H1 (cell line): ENCODE data around the gene ETV5. TPM values are rescaled to one million over a fixed set of nuclear protein-coding genes. Genes with fewer than 3 reads are reported as not detected.
A peak's percentile ranks its signal among the peaks of the same experiment; 100 is the strongest.

ENCODE experiments used
- CTCF ChIA-PET: fragments of 300-600 bp; sonication (Branson Sonifier 250); formaldehyde crosslinking; loops from one replicate; lab custom pipeline; 2021; ENCODE audit not compliant: partially characterized antibody; lab: Charles Lee
- POLR2A ChIA-PET: fragments of 300-600 bp; sonication (Branson Sonifier 250); formaldehyde crosslinking; loops from one replicate; lab custom pipeline; 2021; ENCODE audit warnings: inconsistent platforms; ENCODE audit not compliant: partially characterized antibody; lab: Charles Lee
- DNase-seq, 2 experiments: peaks; one replicate each; pipeline versions ENCODE4 v3.0.0 to v3.0.0-alpha.2; 2010 to 2022; ENCODE audit warnings: low spot score in 2 of 2, low read depth in 1 of 2, mixed read lengths in 1 of 2
- FAIRE-seq: peaks from 2 replicates; lab custom pipeline; 2011; peaks lifted over from hg19 to GRCh38; lab: Jason Lieb, UNC
- H2AFZ ChIP-seq: 2 replicates; pipeline ENCODE4 v1.8.1; 2012; ENCODE audit warnings: low read length, inconsistent platforms
- H2AK5ac ChIP-seq: 2 replicates; pipeline ENCODE4 v1.6.1; 2013; ENCODE audit warnings: low read depth, low read length
- H2BK120ac ChIP-seq: replicated peaks from 2 replicates; pipeline ENCODE3; 2013; ENCODE audit warnings: low read depth, low read length, inconsistent platforms
- H2BK12ac ChIP-seq: 2 replicates; pipeline ENCODE4 v1.6.1; 2013; ENCODE audit warnings: low read depth, low read length
- H2BK15ac ChIP-seq: 2 replicates; pipeline ENCODE4 v1.6.1; 2013; ENCODE audit warnings: low read length
- H2BK20ac ChIP-seq: 2 replicates; pipeline ENCODE4 v1.6.1; 2013; ENCODE audit warnings: low read length
- H2BK5ac ChIP-seq: 2 replicates; pipeline ENCODE4 v1.6.1; 2013; ENCODE audit warnings: low read depth, low read length
- H3K14ac ChIP-seq: 2 replicates; pipeline ENCODE4 v1.6.1; 2013; ENCODE audit warnings: inconsistent platforms; ENCODE audit not compliant: insufficient read length
- H3K18ac ChIP-seq: 2 replicates; pipeline ENCODE4 v1.6.1; 2013; ENCODE audit warnings: low read length; ENCODE audit errors: extremely low read depth
- H3K23ac ChIP-seq: 2 replicates; pipeline ENCODE4 v1.6.1; 2013; ENCODE audit warnings: inconsistent platforms; ENCODE audit not compliant: insufficient read length
- H3K23me2 ChIP-seq: 2 replicates; pipeline ENCODE4 v1.6.1; 2013; ENCODE audit warnings: low read depth, low read length
- H3K27ac ChIP-seq: 2 replicates; pipeline ENCODE4 v1.6.1; 2011; ENCODE audit warnings: low read depth, low read length, inconsistent platforms
- H3K27me3 ChIP-seq, 4 experiments: replicated peaks in 1 of 4; 1 replicate in 1 of 4; 2 replicates in 3 of 4; pipeline versions ENCODE4 v1.6.1 to v1.8.1; 2011 to 2013; ENCODE audit warnings: low read length in 3 of 4, mild to moderate bottlenecking in 3 of 4, inconsistent platforms in 2 of 4, mixed read lengths in 2 of 4, moderate library complexity in 1 of 4; ENCODE audit not compliant: control insufficient read depth in 3 of 4, insufficient read depth in 3 of 4; ENCODE audit errors: extremely low read depth in 1 of 4
- H3K36me3 ChIP-seq, 4 experiments: 2 replicates each; pipeline versions ENCODE4 v1.6.1 to v1.8.1; 2011 to 2013; ENCODE audit warnings: mild to moderate bottlenecking in 4 of 4, low read length in 3 of 4, moderate library complexity in 2 of 4, control low read depth in 1 of 4, inconsistent platforms in 1 of 4; ENCODE audit not compliant: insufficient read depth in 4 of 4, control insufficient read depth in 2 of 4
- H3K4ac ChIP-seq: replicated peaks from 2 replicates; pipeline ENCODE3; 2013; ENCODE audit warnings: low read length, low read depth, mixed read lengths, inconsistent platforms; ENCODE audit not compliant: insufficient read length
- H3K4me1 ChIP-seq, 4 experiments: replicated peaks in 1 of 4; 1 replicate in 1 of 4; 2 replicates in 3 of 4; pipeline versions ENCODE4 v1.6.1 to v1.8.1; 2011 to 2013; ENCODE audit warnings: low read length in 3 of 4, inconsistent platforms in 2 of 4, mixed read lengths in 1 of 4; ENCODE audit not compliant: insufficient read depth in 4 of 4, control insufficient read depth in 3 of 4
- H3K4me2 ChIP-seq, 2 experiments: 2 replicates each; pipeline versions ENCODE4 v1.6.1 to v1.8.1; 2011 to 2013; ENCODE audit warnings: low read depth in 2 of 2, low read length in 2 of 2, control low read depth in 1 of 2, inconsistent platforms in 1 of 2, mild to moderate bottlenecking in 1 of 2; ENCODE audit not compliant: insufficient read depth in 1 of 2
- H3K4me3 ChIP-seq, 4 experiments: fragments of 200-600, 300-600 bp in 1 of 4; sonication (generic), shearing (Covaris generic), sonication (Bioruptor Twin) in 1 of 4; 2 replicates each; pipeline versions ENCODE4 v1.5.1 to v1.8.1; 2011 to 2016; ENCODE audit warnings: low read length in 4 of 4, low read depth in 3 of 4, control low read depth in 2 of 4, inconsistent platforms in 2 of 4, mild to moderate bottlenecking in 2 of 4, mixed read lengths in 1 of 4, moderate library complexity in 1 of 4; ENCODE audit not compliant: insufficient read depth in 2 of 4; ENCODE audit errors: extremely low read depth in 1 of 4
- H3K56ac ChIP-seq: replicated peaks from 2 replicates; pipeline ENCODE3; 2013; ENCODE audit warnings: low read depth, mild to moderate bottlenecking, mixed read lengths, low read length, inconsistent platforms; ENCODE audit not compliant: insufficient read length
- H3K79me1 ChIP-seq: 2 replicates; pipeline ENCODE4 v1.6.1; 2013; ENCODE audit warnings: low read depth, low read length, control low read depth
- H3K79me2 ChIP-seq, 2 experiments: 2 replicates each; pipeline versions ENCODE4 v1.6.1 to v1.8.1; 2012 to 2013; ENCODE audit warnings: low read length in 2 of 2, mild to moderate bottlenecking in 2 of 2, inconsistent platforms in 1 of 2; ENCODE audit not compliant: insufficient read depth in 2 of 2, control insufficient read depth in 1 of 2
- H3K9ac ChIP-seq, 4 experiments: replicated peaks in 1 of 4; 1 replicate in 1 of 4; 2 replicates in 3 of 4; pipeline versions ENCODE4 v1.6.1 to v1.8.1; 2011 to 2013; ENCODE audit warnings: low read depth in 3 of 4, low read length in 3 of 4, control low read depth in 2 of 4, mild to moderate bottlenecking in 2 of 4, moderate library complexity in 2 of 4, inconsistent platforms in 1 of 4; ENCODE audit errors: extremely low read depth in 1 of 4
- H3K9me3 ChIP-seq, 2 experiments: 2 replicates each; pipeline versions ENCODE4 v1.6.1 to v1.8.1; 2012 to 2013; ENCODE audit warnings: mild to moderate bottlenecking in 2 of 2, moderate library complexity in 2 of 2, control low read depth in 1 of 2, inconsistent platforms in 1 of 2, low read depth in 1 of 2, low read length in 1 of 2, mixed read lengths in 1 of 2; ENCODE audit not compliant: insufficient read depth in 2 of 2
- H4K20me1 ChIP-seq, 2 experiments: replicated peaks in 1 of 2; 2 replicates each; pipeline versions ENCODE3 to v1.8.1; 2011 to 2013; ENCODE audit warnings: inconsistent platforms in 2 of 2, low read length in 2 of 2, mild to moderate bottlenecking in 1 of 2; ENCODE audit not compliant: insufficient read depth in 2 of 2, control insufficient read depth in 1 of 2
- H4K5ac ChIP-seq: 2 replicates; pipeline ENCODE4 v1.6.1; 2013; ENCODE audit warnings: low read length, low read depth, mixed read lengths, inconsistent platforms; ENCODE audit not compliant: insufficient read length
- H4K8ac ChIP-seq: 2 replicates; pipeline ENCODE4 v1.8.0; 2013; ENCODE audit warnings: mild to moderate bottlenecking, moderate library complexity, low read length, inconsistent platforms; ENCODE audit not compliant: insufficient read depth; ENCODE audit errors: extremely low read depth
- H4K91ac ChIP-seq: replicated peaks from 2 replicates; pipeline ENCODE3; 2013; ENCODE audit warnings: low read length, mixed read lengths, inconsistent platforms; ENCODE audit not compliant: insufficient read length
- BCL11A ChIP-seq, 2 experiments: IDR thresholded peaks; one replicate each; pipeline ENCODE4 v1.6.1; 2011; ENCODE audit warnings: low read depth in 2 of 2, low read length in 2 of 2, mild to moderate bottlenecking in 2 of 2
- NRF1 ChIP-seq: IDR thresholded peaks from 2 replicates; pipeline ENCODE4 v1.6.1; 2011; ENCODE audit warnings: mild to moderate bottlenecking, low read depth, low read length, improper control_type of control experiment
- RBBP5 ChIP-seq: IDR thresholded peaks from 2 replicates; pipeline ENCODE4 v1.7.1; 2012; ENCODE audit warnings: low read depth, mild to moderate bottlenecking, inconsistent platforms, low read length, moderate library complexity, borderline replicate concordance
- RXRA ChIP-seq: IDR thresholded peaks from 2 replicates; pipeline ENCODE4 v1.6.1; 2011; ENCODE audit warnings: low read depth, mild to moderate bottlenecking, low read length, moderate library complexity; ENCODE audit not compliant: insufficient read depth
- TBP ChIP-seq: IDR thresholded peaks from 2 replicates; pipeline ENCODE4 v1.6.1; 2011; ENCODE audit warnings: low read depth, low read length, improper control_type of control experiment
- WGBS, 2 experiments: shearing (Covaris generic) in 1 of 2; methylation state at CpG; one replicate each; pipeline versions ENCODE4 v1.1.6 to v1.1.7; 2013 to 2015; ENCODE audit warnings: low lambda C conversion rate in 2 of 2, mixed read lengths in 2 of 2, inconsistent platforms in 1 of 2, low coverage in 1 of 2, missing lambda C conversion rate in 1 of 2; ENCODE audit not compliant: insufficient replicate concordance in 2 of 2, insufficient coverage in 1 of 2, insufficient read length in 1 of 2; ENCODE audit errors: extremely low coverage in 1 of 2, missing lambda C conversion rate in 1 of 2; 5-methylcytosine and 5-hydroxymethylcytosine counted together
- polyA plus RNA-seq, 7 experiments: library from polyadenylated mRNA; depleted of rRNA in 3 of 7; stranded (reverse) in 5 of 7; unstranded in 2 of 7; fragments of >200 nt in 5 of 7; fragments of 200-250 nt in 2 of 7; gene quantifications; 1 replicate in 5 of 7; 2 replicates in 1 of 7; 4 replicates in 1 of 7; pipeline versions ENCODE4 v1.2.1 to v1.2.3, GENCODE V29; 2011 to 2013; ENCODE audit warnings: missing spikeins in 2 of 7, mixed read lengths in 2 of 7
- total RNA-seq: library from RNA; stranded (reverse); fragmentation: NEBNext Ultra II Directional; extraction: Animal tissue kit (Norgen Biotek cat#: 25700); gene quantifications from 2 replicates; pipeline ENCODE4 v1.2.1, GENCODE V29; 2021

The ETV5 gene
- total and polyA plus RNA-seq, 2 of the 8 experiments (the other 6 are each of a cell fraction or from before 2014, with no cell fraction given): 13.1 to 36.9 TPM

- Histone ChIP-seq H2BK120ac (no peak overlapping the region), H3K4me2 (no peak overlapping the region), H3K56ac (no peak overlapping the region), H2BK15ac (no peak overlapping the region), H3K14ac (no peak overlapping the region), H4K20me1 (no peaks in the 10 kb centered on the region), H3K23ac (no peak overlapping the region), H3K4ac (no peak overlapping the region), H3K4me1 (no peaks in the 10 kb centered on the region), H3K27me3 (no peaks in the 10 kb centered on the region), H3K9me3 (no peaks in the 10 kb centered on the region), H2AFZ (no peak overlapping the region; the same call in 1 of the 2 replicates), H4K8ac (0 out of 2 replicates have a peak overlapping the region, but pooled peaks have one; percentile 6), H2AK5ac (no peak overlapping the region), H2BK12ac (no peak overlapping the region), H3K79me1 (no peaks in the 10 kb centered on the region), H3K23me2 (no peaks in the 10 kb centered on the region; the same call in 1 of the 2 replicates), H3K79me2 (no peaks in the 10 kb centered on the region), H2BK5ac (no peak overlapping the region), H4K5ac (no peak overlapping the region), H3K27ac (no peak overlapping the region), H2BK20ac (no peak overlapping the region), H3K36me3 (no peaks in the 10 kb centered on the region), H4K91ac (no peak overlapping the region), H3K18ac (no peak overlapping the region), H3K9ac (no peak overlapping the region), H3K4me3 (no peak overlapping the region)
- ChIA-PET CTCF (interaction anchor here (0.6 to 2.2 kb wide), 7 partner anchors 10 to 246 kb away, joined by 3 to 7 read pairs (median 3); no protein-coding TSS in a partner anchor), POLR2A (interaction anchor here (0.6 kb wide), 1 partner anchor 534 kb away, joined by 3 read pairs; no protein-coding TSS in a partner anchor)
- FAIRE-seq: no peak
- WGBS, 2 experiments: 86% methylated on average over 7 of the region's 7 CpGs; no CpG with 5 or more reads in 1 of the 2 experiments
- DNase-seq: no peak
- TF ChIP-seq NRF1 (no peak), RBBP5 (no peak), BCL11A (IDR thresholded peaks at IDR 0.05; ENCODE audit: low read depth in 2 of 2, low read length in 2 of 2) (no peak), RXRA (no peak), TBP (no peak)
These were observed 95.6 kb downstream of the ETV5 start for GRCh38 chr3:186013312-186013711.
